ENCODE results near the gene ZNF487.
"Not testable (repeated sequence)": the region's sequence is repeated elsewhere in the genome, so short reads cannot be mapped to it uniquely, and the experiment has no call there.

DNA sequence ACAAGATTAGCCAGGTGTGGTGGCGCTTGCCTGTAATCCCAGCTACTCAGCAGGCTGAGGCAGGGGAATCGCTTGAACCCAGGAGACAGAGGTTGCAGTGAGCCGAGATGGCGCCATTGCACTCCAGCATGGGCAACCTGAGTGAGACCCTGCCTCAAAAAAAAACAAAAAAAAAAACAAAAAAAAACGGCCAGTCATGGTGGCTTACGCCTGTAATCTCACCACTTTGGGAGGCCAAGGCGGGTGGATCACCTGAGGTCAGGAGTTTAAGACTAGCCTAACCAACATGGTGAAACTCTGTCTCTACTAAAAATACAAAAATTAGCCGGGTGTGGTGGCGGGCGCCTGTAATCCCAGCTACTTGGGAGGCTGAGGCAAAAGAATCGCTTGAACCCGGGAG, 10.4 kb upstream of the ZNF487 start:
- TF ChIP-seq, protein P1, sequence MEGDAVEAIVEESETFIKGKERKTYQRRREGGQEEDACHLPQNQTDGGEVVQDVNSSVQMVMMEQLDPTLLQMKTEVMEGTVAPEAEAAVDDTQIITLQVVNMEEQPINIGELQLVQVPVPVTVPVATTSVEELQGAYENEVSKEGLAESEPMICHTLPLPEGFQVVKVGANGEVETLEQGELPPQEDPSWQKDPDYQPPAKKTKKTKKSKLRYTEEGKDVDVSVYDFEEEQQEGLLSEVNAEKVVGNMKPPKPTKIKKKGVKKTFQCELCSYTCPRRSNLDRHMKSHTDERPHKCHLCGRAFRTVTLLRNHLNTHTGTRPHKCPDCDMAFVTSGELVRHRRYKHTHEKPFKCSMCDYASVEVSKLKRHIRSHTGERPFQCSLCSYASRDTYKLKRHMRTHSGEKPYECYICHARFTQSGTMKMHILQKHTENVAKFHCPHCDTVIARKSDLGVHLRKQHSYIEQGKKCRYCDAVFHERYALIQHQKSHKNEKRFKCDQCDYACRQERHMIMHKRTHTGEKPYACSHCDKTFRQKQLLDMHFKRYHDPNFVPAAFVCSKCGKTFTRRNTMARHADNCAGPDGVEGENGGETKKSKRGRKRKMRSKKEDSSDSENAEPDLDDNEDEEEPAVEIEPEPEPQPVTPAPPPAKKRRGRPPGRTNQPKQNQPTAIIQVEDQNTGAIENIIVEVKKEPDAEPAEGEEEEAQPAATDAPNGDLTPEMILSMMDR (IDR thresholded peaks at IDR 0.05; ENCODE audit: borderline replicate concordance, extremely low read depth, low read length, poor library complexity, severe bottlenecking): not testable (repeated sequence)
- not testable (repeated sequence) for TF ChIP-seq EZH2 (IDR thresholded peaks at IDR 0.05; ENCODE audit: borderline replicate concordance, low read depth, low read length, severe bottlenecking)
